ENCODE measurements around the gene TRIM29.

Gene TRIM29

GRCh38 chr11:120097721-120098385 lies 40.1 kb downstream of the TRIM29 start:
- no peak for DNase-seq (ENCODE audit: low read depth)

GRCh38 chr11:120096369-120097191 lies 41.3 kb downstream of the TRIM29 start:
- DNase-seq (ENCODE audit: low read depth): no peak

GRCh38 chr11:120095516-120095915 lies 42.4 kb downstream of the TRIM29 start:
- DNase-seq (ENCODE audit: low read depth): no peak

- no peak for DNase-seq (ENCODE audit: low read depth)
Measured at GRCh38 chr11:120091701-120092100, 46.2 kb downstream of the TRIM29 start.

GRCh38 chr11:120091121-120091520 lies 46.8 kb downstream of the TRIM29 start:
- no peak for DNase-seq (ENCODE audit: low read depth)

GRCh38 chr11:120090411-120090810 lies 47.5 kb downstream of the TRIM29 start:
- no peak for DNase-seq (ENCODE audit: low read depth)

GRCh38 chr11:120089036-120090001 lies 48.6 kb downstream of the TRIM29 start:
- no peak for DNase-seq (ENCODE audit: low read depth)

- no peak for DNase-seq (ENCODE audit: low read depth)
Measured at GRCh38 chr11:120088056-120088455, 49.9 kb downstream of the TRIM29 start.

- no peak for DNase-seq (ENCODE audit: low read depth)
Measured at GRCh38 chr11:120086651-120087050, 51.3 kb downstream of the TRIM29 start.

GRCh38 chr11:120079750-120080610 lies 57.9 kb downstream of the TRIM29 start:
- no peak for DNase-seq (ENCODE audit: low read depth)

GRCh38 chr11:120078397-120078796 lies 59.5 kb downstream of the TRIM29 start:
- DNase-seq (ENCODE audit: low read depth): no peak

GRCh38 chr11:120074076-120074475 lies 63.8 kb downstream of the TRIM29 start:
- no peak for DNase-seq (ENCODE audit: low read depth)

GRCh38 chr11:120073196-120073595 lies 64.7 kb downstream of the TRIM29 start:
- DNase-seq (ENCODE audit: low read depth): no peak

- no peak for DNase-seq (ENCODE audit: low read depth)
Measured at GRCh38 chr11:120068114-120068573, 69.8 kb downstream of the TRIM29 start.

GRCh38 chr11:120067438-120068113 lies 70.3 kb downstream of the TRIM29 start:
- no peak for DNase-seq (ENCODE audit: low read depth)

GRCh38 chr11:120066738-120067437 lies 71.0 kb downstream of the TRIM29 start:
- DNase-seq (ENCODE audit: low read depth): no peak

GRCh38 chr11:120065876-120066275 lies 72.0 kb downstream of the TRIM29 start:
- DNase-seq (ENCODE audit: low read depth): no peak

GRCh38 chr11:120065176-120065575 lies 72.7 kb downstream of the TRIM29 start:
- no peak for DNase-seq (ENCODE audit: low read depth)

GRCh38 chr11:120064341-120064740 lies 73.6 kb downstream of the TRIM29 start:
- DNase-seq (ENCODE audit: low read depth): no peak

All from non-pigmented ciliary epithelial cell (primary cell).